HFF-Myc (cell line): ENCODE results near the gene PPA1.
"Not testable (repeated sequence)": the region's sequence is repeated elsewhere in the genome, so short reads cannot be mapped to it uniquely, and the experiment has no call there.

Source experiments
- DNase-seq: peaks from one replicate; pipeline ENCODE4 v3.0.0-alpha.2; 2011; ENCODE audit warnings: low read depth; ENCODE audit errors: extremely low read depth
- H3K4me3 ChIP-seq: replicated peaks from 2 replicates; pipeline ENCODE4 v1.5.1; 2011; ENCODE audit warnings: low read depth, mild to moderate bottlenecking, control low read depth, low read length
- TF ChIP-seq, protein P1 (sequence below): IDR thresholded peaks from 2 replicates; pipeline ENCODE4 v1.5.1; 2012; ENCODE audit warnings: mild to moderate bottlenecking, low read depth, low read length, control low read depth; ENCODE audit errors: missing control alignments

Gene PPA1

DNA sequence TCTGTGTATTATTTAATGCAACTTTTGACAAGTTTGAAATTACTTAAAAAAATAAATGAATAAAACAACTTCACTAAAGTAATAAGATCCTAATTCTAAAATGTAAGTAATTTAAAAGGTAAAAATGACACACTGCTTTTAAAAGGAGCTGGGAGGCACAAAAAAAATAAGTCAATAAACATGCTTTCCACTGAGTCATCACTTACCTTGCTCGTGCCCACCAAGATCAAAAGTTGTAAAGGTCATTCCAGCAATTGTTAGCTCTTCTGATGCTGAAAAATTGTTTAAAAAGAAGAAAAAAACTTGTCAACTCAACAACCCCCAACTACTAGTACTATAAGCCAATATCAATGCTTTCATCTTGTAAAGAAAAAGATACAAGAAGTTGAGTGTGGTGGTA is 72.4 kb downstream of the PPA1 start:
- DNase-seq = no peak
- TF ChIP-seq, protein P1, sequence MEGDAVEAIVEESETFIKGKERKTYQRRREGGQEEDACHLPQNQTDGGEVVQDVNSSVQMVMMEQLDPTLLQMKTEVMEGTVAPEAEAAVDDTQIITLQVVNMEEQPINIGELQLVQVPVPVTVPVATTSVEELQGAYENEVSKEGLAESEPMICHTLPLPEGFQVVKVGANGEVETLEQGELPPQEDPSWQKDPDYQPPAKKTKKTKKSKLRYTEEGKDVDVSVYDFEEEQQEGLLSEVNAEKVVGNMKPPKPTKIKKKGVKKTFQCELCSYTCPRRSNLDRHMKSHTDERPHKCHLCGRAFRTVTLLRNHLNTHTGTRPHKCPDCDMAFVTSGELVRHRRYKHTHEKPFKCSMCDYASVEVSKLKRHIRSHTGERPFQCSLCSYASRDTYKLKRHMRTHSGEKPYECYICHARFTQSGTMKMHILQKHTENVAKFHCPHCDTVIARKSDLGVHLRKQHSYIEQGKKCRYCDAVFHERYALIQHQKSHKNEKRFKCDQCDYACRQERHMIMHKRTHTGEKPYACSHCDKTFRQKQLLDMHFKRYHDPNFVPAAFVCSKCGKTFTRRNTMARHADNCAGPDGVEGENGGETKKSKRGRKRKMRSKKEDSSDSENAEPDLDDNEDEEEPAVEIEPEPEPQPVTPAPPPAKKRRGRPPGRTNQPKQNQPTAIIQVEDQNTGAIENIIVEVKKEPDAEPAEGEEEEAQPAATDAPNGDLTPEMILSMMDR = no peak
- no peak overlapping the region for H3K4me3 ChIP-seq

DNA sequence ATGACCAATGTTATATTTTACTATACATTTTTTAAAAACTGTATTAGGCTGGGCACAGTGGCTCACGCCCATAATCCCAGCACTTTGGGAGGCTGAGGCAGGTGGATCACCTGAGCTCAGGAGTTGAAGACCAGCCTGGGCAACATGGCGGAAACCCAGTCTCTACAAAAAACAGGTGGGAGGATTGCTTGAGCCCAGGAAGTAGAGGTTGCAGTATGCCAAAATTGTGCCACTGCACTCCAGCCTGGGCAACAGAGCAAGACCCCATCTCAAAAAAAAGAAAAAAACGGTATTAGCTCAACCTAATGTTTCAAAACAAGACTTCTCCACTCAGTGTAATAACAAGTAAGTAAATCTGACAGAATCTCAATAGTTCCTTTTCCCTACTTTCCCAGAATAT is 73.9 kb downstream of the PPA1 start:
- DNase-seq, H3K4me3 ChIP-seq: not testable (repeated sequence)

DNA sequence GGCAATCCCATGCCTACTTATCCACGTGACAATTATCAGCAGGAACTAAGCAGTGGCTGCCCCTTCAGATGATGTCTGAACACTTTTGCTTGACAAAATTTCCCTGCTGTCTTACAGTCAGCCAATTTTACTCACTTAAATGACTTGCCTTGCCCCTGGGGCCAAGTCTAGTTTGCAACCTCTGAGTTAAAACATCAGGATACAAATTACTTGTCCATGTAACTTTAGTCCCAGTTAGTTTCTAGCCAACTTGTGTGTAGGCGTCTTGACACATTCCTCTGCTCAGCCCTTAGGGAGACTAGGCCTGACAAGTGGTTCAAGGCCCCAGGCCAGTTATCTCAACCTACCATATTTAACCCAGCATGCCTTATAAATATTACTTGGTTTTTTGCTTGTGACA is 75.1 kb downstream of the PPA1 start:
- no peak overlapping the region for H3K4me3 ChIP-seq
- DNase-seq = no peak
- TF ChIP-seq, protein P1 = no peak

DNA sequence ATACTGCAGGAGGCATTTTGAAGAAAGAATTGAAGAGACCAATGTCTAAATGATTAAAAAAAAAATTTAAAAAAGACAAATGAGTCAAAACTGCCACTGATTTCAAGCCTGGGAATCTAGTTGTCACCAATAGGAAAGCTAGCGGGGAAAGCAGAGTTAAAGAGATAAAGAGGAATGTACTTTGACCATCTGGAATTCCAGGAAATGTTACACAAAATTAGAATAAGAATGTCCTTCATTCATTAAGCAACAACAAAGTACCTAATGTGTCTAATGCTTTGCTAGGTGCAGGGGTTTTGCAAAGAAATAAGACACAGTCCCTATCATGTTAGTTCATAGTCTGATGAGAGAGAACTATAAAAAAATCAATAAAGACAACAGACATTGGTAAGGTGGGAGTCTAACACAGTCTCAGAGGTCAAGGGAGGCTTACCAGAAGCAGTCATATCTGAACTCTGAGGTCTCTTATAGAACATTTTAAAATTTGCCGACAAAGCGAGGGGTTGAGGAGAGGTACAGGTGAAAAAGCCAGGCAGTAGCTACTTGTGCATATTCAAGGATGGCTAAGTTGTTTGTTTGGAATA is 77.9 kb downstream of the PPA1 start:
- H3K4me3 ChIP-seq = no peak overlapping the region
- TF ChIP-seq, protein P1 = no peak
- DNase-seq = no peak
